Naive B cell (primary cell): ENCODE results near the gene NENF. TPM values are rescaled to one million over a fixed set of nuclear protein-coding genes. Genes with fewer than 3 reads are reported as not detected.

Experiments used
- ATAC-seq, 2 donors: fragments of 150-1000 bp; cut with Tn5 transposase; 2 replicates each; pipeline ENCODE4 v1.10.0; 2021; ENCODE audit warnings: low read depth in 2 of 2, mild to moderate bottlenecking in 2 of 2, moderate library complexity in 2 of 2
- DNase-seq: peaks from one replicate; pipeline ENCODE4 v3.0.0; 2022
- H3K27ac Mint-ChIP-seq, 6 donors: one replicate each; pipeline ENCODE4 v1.8.0; 2020 to 2022; ENCODE audit warnings: mild to moderate bottlenecking in 6 of 6, mixed read lengths in 6 of 6, moderate library complexity in 5 of 6, inconsistent platforms in 2 of 6
- H3K27me3 Mint-ChIP-seq, 3 donors: one replicate each; pipeline ENCODE4 v1.8.0; 2021 to 2022; ENCODE audit warnings: mixed read lengths in 3 of 3, mild to moderate bottlenecking in 1 of 3
- H3K36me3 Mint-ChIP-seq, 2 donors: one replicate each; pipeline ENCODE4 v1.8.0; 2020 to 2022; ENCODE audit warnings: mixed read lengths in 2 of 2, inconsistent platforms in 1 of 2, mild to moderate bottlenecking in 1 of 2
- H3K4me1 Mint-ChIP-seq, 3 donors: one replicate each; pipeline ENCODE4 v1.8.0; 2020 to 2022; ENCODE audit warnings: mixed read lengths in 3 of 3, inconsistent platforms in 1 of 3, mild to moderate bottlenecking in 1 of 3, moderate library complexity in 1 of 3
- H3K4me3 Mint-ChIP-seq, 8 donors: one replicate each; pipeline ENCODE4 v1.8.0; 2020 to 2022; ENCODE audit warnings: mild to moderate bottlenecking in 8 of 8, mixed read lengths in 8 of 8, moderate library complexity in 8 of 8, inconsistent platforms in 2 of 8
- H3K9me3 Mint-ChIP-seq, 7 donors: one replicate each; pipeline ENCODE4 v1.8.0; 2020 to 2022; ENCODE audit warnings: mixed read lengths in 7 of 7, mild to moderate bottlenecking in 5 of 7, inconsistent platforms in 2 of 7, moderate library complexity in 1 of 7
- polyA plus RNA-seq, 6 donors: library from polyadenylated mRNA; unstranded; fragments of 300-500 nt; fragmentation: Illumina TruSeq; gene quantifications; one replicate each; pipeline ENCODE4 v1.2.3, GENCODE V29; 2021; ENCODE audit warnings: low read depth in 6 of 6

NENF gene
- polyA plus RNA-seq, 6 donors from 2014 or later: 31.7 to 93.4 (median 64.3) TPM

- H3K9me3 Mint-ChIP-seq: peaks cover 0 to 3% (median 0%) of the 10 kb centered on the region in 7 donors
- no peaks in the 10 kb centered on the region for H3K27me3 Mint-ChIP-seq
- H3K27ac Mint-ChIP-seq: peak overlapping the region; percentile 14 to 96 (median 90)
- peaks cover 22 to 59% (median 48%) of the 10 kb centered on the region in 3 donors for H3K4me1 Mint-ChIP-seq
- H3K36me3 Mint-ChIP-seq: peaks cover 8 to 24% of the 10 kb centered on the region in 2 donors
- peak overlapping the region; percentile 82 to 100 (median 98) for H3K4me3 Mint-ChIP-seq
- ATAC-seq: peak in 1 of 2 donors; percentile 3
- DNase-seq: no peak
These were observed 18.8 kb upstream of the NENF start for GRCh38 chr1:212413902-212414327.

DNA sequence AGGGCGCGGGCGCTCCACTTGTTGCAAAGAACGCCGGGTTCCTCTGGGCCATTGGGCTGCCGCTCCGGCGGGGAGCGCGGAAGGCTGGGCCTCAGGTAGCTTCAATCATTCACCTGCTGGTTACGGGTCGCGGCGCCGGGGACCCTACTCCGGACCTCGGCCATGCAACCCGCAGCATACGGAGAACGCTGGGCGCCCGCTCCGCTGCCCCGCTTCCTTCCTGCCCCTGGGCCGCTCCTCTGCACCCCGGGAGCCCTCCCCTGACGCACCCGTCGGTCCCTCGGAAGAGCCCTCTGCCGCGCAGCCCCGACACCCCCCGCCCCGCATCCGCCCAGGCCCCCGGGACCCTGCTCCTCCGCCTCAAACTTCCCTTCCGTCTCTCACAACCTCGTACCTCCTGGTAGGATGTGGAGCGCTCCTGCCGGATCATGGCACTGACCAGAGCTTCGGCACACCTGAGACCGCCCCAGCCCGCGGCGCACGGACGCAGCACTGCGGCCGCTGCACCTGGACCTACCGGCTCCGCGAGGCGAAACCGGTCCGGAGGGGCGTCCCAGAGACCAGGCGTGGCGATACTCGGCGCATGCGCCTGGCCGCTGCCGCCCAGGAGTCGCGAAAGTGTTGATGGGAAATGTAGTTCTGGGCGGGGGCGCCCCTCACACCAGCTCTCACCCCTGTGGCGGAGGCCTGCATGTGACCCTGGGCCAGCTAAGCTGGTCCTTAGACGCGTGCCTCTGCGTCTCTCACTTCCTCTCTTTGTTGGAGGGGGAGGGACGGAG, 18.2 kb upstream of the NENF start, which contains the start of gene PACC1:
Gene PACC1, minus strand, starts transcription at position 559 of the 779 bp plus-strand sequence. Its CDS starts 129 bp downstream, at position 430.
- peaks cover 22 to 59% (median 48%) of the 10 kb centered on the region in 3 donors for H3K4me1 Mint-ChIP-seq
- H3K27me3 Mint-ChIP-seq: no peaks in the 10 kb centered on the region
- peak; percentile 98 to 99 for ATAC-seq
- peak within 1 kb of the TSS; percentile 88 to 99 (median 97) for H3K27ac Mint-ChIP-seq
- peaks cover 0 to 3% (median 0%) of the 10 kb centered on the region in 7 donors for H3K9me3 Mint-ChIP-seq
- DNase-seq: peak; percentile 98
- peaks cover 2 to 18% of the 10 kb centered on the region in 2 donors for H3K36me3 Mint-ChIP-seq
- peak within 1 kb of the TSS; percentile 82 to 100 (median 98) for H3K4me3 Mint-ChIP-seq

- peaks cover 0 to 10% of the 10 kb centered on the region in 2 donors for H3K36me3 Mint-ChIP-seq
- peaks cover 22 to 57% (median 44%) of the 10 kb centered on the region in 3 donors for H3K4me1 Mint-ChIP-seq
- peak overlapping the region; percentile 88 to 99 (median 97) for H3K27ac Mint-ChIP-seq
- no peaks in the 10 kb centered on the region for H3K27me3 Mint-ChIP-seq
- ATAC-seq: no peak
- H3K4me3 Mint-ChIP-seq: peak overlapping the region; percentile 82 to 100 (median 98)
- no peak for DNase-seq
- peaks cover 0 to 3% (median 0%) of the 10 kb centered on the region in 7 donors for H3K9me3 Mint-ChIP-seq
These were observed 17.4 kb upstream of the NENF start for GRCh38 chr1:212415107-212415841.

GRCh38 chr1:212421165-212421564, 11.6 kb upstream of the NENF start:
- Mint-ChIP-seq H3K27me3 (peaks cover 5 to 8% (median 5%) of the 10 kb centered on the region in 3 donors), H3K4me1 (peaks cover 0 to 2% (median 0%) of the 10 kb centered on the region in 3 donors), H3K36me3 (no peaks in the 10 kb centered on the region), H3K27ac (no peak overlapping the region), H3K4me3 (no peak overlapping the region), H3K9me3 (no peaks in the 10 kb centered on the region)
- no peak for DNase-seq
- no peak for ATAC-seq

GRCh38 chr1:212423879-212424278, 8.8 kb upstream of the NENF start:
- Mint-ChIP-seq H3K27me3 (peaks cover 5 to 8% (median 5%) of the 10 kb centered on the region in 3 donors), H3K27ac (no peak overlapping the region), H3K36me3 (no peaks in the 10 kb centered on the region), H3K4me1 (no peaks in the 10 kb centered on the region), H3K4me3 (no peak overlapping the region), H3K9me3 (no peaks in the 10 kb centered on the region)
- ATAC-seq (no peak), DNase-seq (no peak)

- H3K4me3 Mint-ChIP-seq: no peak overlapping the region
- no peaks in the 10 kb centered on the region for H3K9me3 Mint-ChIP-seq
- H3K4me1 Mint-ChIP-seq: peaks cover 6 to 16% (median 11%) of the 10 kb centered on the region in 3 donors
- peaks cover 3 to 7% (median 5%) of the 10 kb centered on the region in 3 donors for H3K27me3 Mint-ChIP-seq
- H3K27ac Mint-ChIP-seq: no peak overlapping the region
- no peaks in the 10 kb centered on the region for H3K36me3 Mint-ChIP-seq
- DNase-seq (no peak), ATAC-seq (no peak)
These were observed 4.2 kb upstream of the NENF start for GRCh38 chr1:212428496-212428895.

- no peak for DNase-seq
- Mint-ChIP-seq H3K36me3 (no peaks in the 10 kb centered on the region), H3K27me3 (no peaks in the 10 kb centered on the region), H3K4me3 (no peak overlapping the region), H3K4me1 (peaks cover 17 to 28% (median 24%) of the 10 kb centered on the region in 3 donors), H3K9me3 (no peaks in the 10 kb centered on the region), H3K27ac (no peak overlapping the region)
- no peak for ATAC-seq
These were observed 2.3 kb upstream of the NENF start for GRCh38 chr1:212430416-212430815.

- H3K9me3 Mint-ChIP-seq: no peaks in the 10 kb centered on the region
- peaks cover 17 to 28% (median 24%) of the 10 kb centered on the region in 3 donors for H3K4me1 Mint-ChIP-seq
- H3K4me3 Mint-ChIP-seq: peak overlapping the region in 1 of 8 donors; percentile 82
- H3K27me3 Mint-ChIP-seq: no peaks in the 10 kb centered on the region
- H3K36me3 Mint-ChIP-seq: no peaks in the 10 kb centered on the region
- ATAC-seq: no peak
- no peak for DNase-seq
- no peak overlapping the region for H3K27ac Mint-ChIP-seq
These were observed 1.7 kb upstream of the NENF start for GRCh38 chr1:212430955-212431394.

DNA sequence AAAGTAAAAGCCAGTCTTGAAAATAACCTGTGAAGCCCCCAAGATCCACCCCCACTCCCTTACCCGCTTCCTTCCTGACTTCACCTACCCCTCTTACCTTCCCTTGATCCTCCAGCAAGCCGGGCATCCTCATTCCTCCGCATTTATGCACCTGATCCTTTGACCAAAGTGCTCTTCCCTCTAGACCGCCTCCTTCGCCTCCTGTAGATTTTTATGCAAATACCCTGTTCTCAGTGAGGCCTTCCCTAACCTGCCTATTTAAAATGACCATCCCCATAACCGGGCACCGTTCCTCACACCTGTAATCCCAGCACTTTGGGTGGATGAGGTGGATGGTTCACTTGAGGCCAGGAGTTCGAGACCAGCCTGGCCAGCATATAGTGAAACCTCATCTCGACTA, 1.1 kb upstream of the NENF start:
- Mint-ChIP-seq H3K9me3 (no peaks in the 10 kb centered on the region), H3K27me3 (no peaks in the 10 kb centered on the region), H3K4me1 (peaks cover 17 to 28% (median 24%) of the 10 kb centered on the region in 3 donors), H3K27ac (peak overlapping the region in 2 of 6 donors; percentile 38 to 60), H3K4me3 (peak overlapping the region in 6 of 8 donors; percentile 43 to 85 (median 66)), H3K36me3 (no peaks in the 10 kb centered on the region)
- ATAC-seq (no peak), DNase-seq (no peak)

GRCh38 chr1:212432272-212432660, 454 bp upstream of the NENF start:
- no peak for ATAC-seq

DNA sequence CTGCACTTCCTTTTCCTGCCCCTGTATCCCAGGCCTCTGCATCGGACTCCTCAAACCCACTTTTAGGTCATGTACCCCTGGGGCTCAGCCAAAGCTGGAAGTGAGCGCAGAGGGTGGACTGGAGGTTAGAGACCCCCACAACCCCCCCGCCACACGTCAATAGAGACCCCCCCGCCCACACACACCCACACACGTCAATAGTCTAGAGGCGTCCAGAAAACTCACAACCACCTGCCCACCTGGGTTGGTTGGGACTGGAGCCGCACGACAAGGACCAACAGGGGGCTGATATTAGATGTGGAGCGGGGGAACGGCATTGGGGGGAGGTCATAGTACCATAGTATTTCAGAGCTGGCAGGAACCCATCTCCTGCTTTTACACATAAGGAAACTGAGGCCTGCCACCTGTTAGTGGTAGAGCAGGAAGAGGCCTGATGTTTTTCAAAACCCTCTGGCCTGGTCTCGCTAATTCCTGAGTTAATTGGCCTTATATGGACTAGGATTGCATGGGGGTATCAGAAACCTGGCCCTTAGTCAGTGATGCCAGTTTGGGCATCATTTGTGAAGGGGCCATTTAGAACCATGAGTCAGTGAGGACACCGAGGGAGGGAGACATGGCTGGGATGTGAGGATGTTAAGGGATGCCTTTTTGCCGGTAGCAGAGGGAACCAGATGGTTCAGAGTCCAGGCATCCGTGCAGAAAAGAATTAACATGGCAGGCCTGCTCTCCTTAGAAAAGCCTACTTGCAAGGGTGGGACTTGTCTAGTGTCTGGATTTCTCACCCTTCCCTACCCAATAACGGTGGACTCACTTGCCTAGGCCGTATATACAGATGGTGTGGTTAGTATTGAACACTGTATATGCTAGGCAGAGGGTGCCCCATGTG, 1.1 kb downstream of the NENF start:
- Mint-ChIP-seq H3K4me3 (peak overlapping the region; percentile 71 to 89 (median 81)), H3K27ac (peak overlapping the region in 5 of 6 donors; percentile 24 to 78 (median 54)), H3K4me1 (peaks cover 17 to 31% (median 24%) of the 10 kb centered on the region in 3 donors), H3K36me3 (no peaks in the 10 kb centered on the region), H3K9me3 (no peaks in the 10 kb centered on the region), H3K27me3 (no peaks in the 10 kb centered on the region)
- DNase-seq (no peak), ATAC-seq (no peak)

More at GRCh38 chr1:212432272-212432660, 454 bp upstream of the NENF start:
- Mint-ChIP-seq H3K27ac (peak overlapping the region in 3 of 6 donors; percentile 52 to 69 (median 54)), H3K36me3 (no peaks in the 10 kb centered on the region), H3K9me3 (no peaks in the 10 kb centered on the region), H3K4me3 (peak overlapping the region; percentile 63 to 83 (median 80)), H3K27me3 (no peaks in the 10 kb centered on the region), H3K4me1 (peaks cover 17 to 28% (median 24%) of the 10 kb centered on the region in 3 donors)
- no peak for DNase-seq

GRCh38 chr1:212434992-212435391, 2.3 kb downstream of the NENF start:
- Mint-ChIP-seq H3K36me3 (no peaks in the 10 kb centered on the region), H3K9me3 (no peaks in the 10 kb centered on the region), H3K4me1 (peaks cover 17 to 33% (median 27%) of the 10 kb centered on the region in 3 donors), H3K4me3 (peak overlapping the region in 2 of 8 donors; percentile 9 to 80), H3K27ac (no peak overlapping the region), H3K27me3 (no peaks in the 10 kb centered on the region)
- DNase-seq: no peak
- ATAC-seq: no peak
